Astrocyte (in vitro differentiated cells and primary cell): ENCODE results near the gene INSYN2B. TPM values are rescaled to one million over a fixed set of nuclear protein-coding genes. Genes with fewer than 3 reads are reported as not detected.
A peak's percentile ranks its signal among the peaks of the same experiment; 100 is the strongest.
"Not testable (repeated sequence)": the region's sequence is repeated elsewhere in the genome, so short reads cannot be mapped to it uniquely, and the experiment has no call there.

Experiments used
- DNase-seq: peaks from one replicate; pipeline ENCODE4 v3.0.0-alpha.2; 2010; ENCODE audit warnings: low read depth
- FAIRE-seq: peaks from 2 replicates; lab custom pipeline; 2011; peaks lifted over from hg19 to GRCh38; lab: Jason Lieb, UNC
- H2AFZ ChIP-seq: 2 replicates; pipeline ENCODE4 v1.6.0; 2012; ENCODE audit warnings: low read depth, low read length, inconsistent platforms
- H3K27ac ChIP-seq: 2 replicates; pipeline ENCODE4 v1.5.1; 2011; ENCODE audit warnings: low read depth, low read length, inconsistent platforms
- H3K27me3 ChIP-seq: 2 replicates; pipeline ENCODE4 v1.6.0; 2011; ENCODE audit warnings: low read length, inconsistent platforms; ENCODE audit not compliant: insufficient read depth
- H3K36me3 ChIP-seq: 2 replicates; pipeline ENCODE4 v1.5.1; 2011; ENCODE audit warnings: low read length, inconsistent platforms; ENCODE audit not compliant: insufficient read depth
- H3K4me1 ChIP-seq: 2 replicates; pipeline ENCODE4 v1.5.1; 2011; ENCODE audit warnings: low read length, inconsistent platforms; ENCODE audit not compliant: insufficient read depth
- H3K4me2 ChIP-seq: 2 replicates; pipeline ENCODE4 v1.6.0; 2012; ENCODE audit warnings: low read length, inconsistent platforms
- H3K4me3 ChIP-seq: 2 replicates; pipeline ENCODE4 v1.5.1; 2011; ENCODE audit warnings: low read depth, mild to moderate bottlenecking, low read length, inconsistent platforms; ENCODE audit not compliant: insufficient read depth
- H3K79me2 ChIP-seq: 2 replicates; pipeline ENCODE4 v1.6.0; 2012; ENCODE audit warnings: mild to moderate bottlenecking, low read length, inconsistent platforms; ENCODE audit not compliant: insufficient read depth
- H3K9ac ChIP-seq: 2 replicates; pipeline ENCODE4 v1.6.0; 2012; ENCODE audit warnings: mild to moderate bottlenecking, low read length, inconsistent platforms
- H3K9me3 ChIP-seq: 2 replicates; pipeline ENCODE4 v1.5.1; 2012; ENCODE audit warnings: low read depth, mild to moderate bottlenecking, low read length, inconsistent platforms; ENCODE audit not compliant: insufficient read depth
- H4K20me1 ChIP-seq: 2 replicates; pipeline ENCODE4 v1.6.0; 2012; ENCODE audit warnings: low read length, inconsistent platforms; ENCODE audit not compliant: insufficient read depth
- H3K27ac Mint-ChIP-seq: one replicate; pipeline ENCODE4 v1.8.0; 2021; ENCODE audit warnings: mild to moderate bottlenecking, mixed read lengths; ENCODE audit not compliant: unreplicated experiment
- H3K27me3 Mint-ChIP-seq: one replicate; pipeline ENCODE4 v1.8.0; 2021; ENCODE audit warnings: low read depth, mixed read lengths; ENCODE audit not compliant: unreplicated experiment
- H3K36me3 Mint-ChIP-seq: one replicate; pipeline ENCODE4 v1.8.0; 2021; ENCODE audit warnings: low read depth, mixed read lengths; ENCODE audit not compliant: unreplicated experiment
- H3K4me1 Mint-ChIP-seq: one replicate; pipeline ENCODE4 v1.8.0; 2021; ENCODE audit warnings: low read depth, mixed read lengths; ENCODE audit not compliant: unreplicated experiment
- H3K4me3 Mint-ChIP-seq: one replicate; pipeline ENCODE4 v1.8.0; 2021; ENCODE audit warnings: mild to moderate bottlenecking, moderate library complexity, mixed read lengths; ENCODE audit not compliant: unreplicated experiment
- H3K9me3 Mint-ChIP-seq: one replicate; pipeline ENCODE4 v1.8.0; 2021; ENCODE audit warnings: mild to moderate bottlenecking, mixed read lengths; ENCODE audit not compliant: unreplicated experiment
- CTCF ChIP-seq: IDR thresholded peaks from 2 replicates; pipeline ENCODE4 v1.5.1; 2011; ENCODE audit warnings: low read depth, mild to moderate bottlenecking, inconsistent platforms, low read length, moderate library complexity; ENCODE audit not compliant: insufficient read depth
- EZH2 ChIP-seq: IDR thresholded peaks from 2 replicates; pipeline ENCODE4 v1.6.1; 2012; ENCODE audit warnings: mild to moderate bottlenecking, low read length, inconsistent platforms; ENCODE audit not compliant: insufficient read depth
- total RNA-seq: library from RNA; stranded (reverse); gene quantifications from 2 replicates; pipeline ENCODE4 v1.2.1, GENCODE V29; 2021

Gene INSYN2B
- total RNA-seq, 1 donor from 2014 or later: 0.36 TPM

- H3K9me3 ChIP-seq: no peaks in the 10 kb centered on the region
- H3K27ac ChIP-seq: no peak overlapping the region
- Mint-ChIP-seq H3K36me3 (no peaks in the 10 kb centered on the region), H3K27me3 (peaks cover 6% of the 10 kb centered on the region), H3K27ac (no peak overlapping the region), H3K9me3 (peaks cover 4% of the 10 kb centered on the region), H3K4me3 (no peak overlapping the region), H3K4me1 (no peaks in the 10 kb centered on the region)
- H3K4me2 ChIP-seq: no peak overlapping the region
- no peak overlapping the region for H3K9ac ChIP-seq
- no peak overlapping the region for H2AFZ ChIP-seq
- FAIRE-seq (no peak), DNase-seq (no peak)
- H3K4me1 ChIP-seq: no peaks in the 10 kb centered on the region
- no peaks in the 10 kb centered on the region for H3K27me3 ChIP-seq
- TF ChIP-seq CTCF: no peak
- no peak for TF ChIP-seq EZH2
- no peak overlapping the region for H3K4me3 ChIP-seq
- H4K20me1 ChIP-seq: no peaks in the 10 kb centered on the region
- no peaks in the 10 kb centered on the region for H3K79me2 ChIP-seq
- no peaks in the 10 kb centered on the region for H3K36me3 ChIP-seq
Observed at GRCh38 chr5:169837686-169838085, 142.6 kb downstream of the INSYN2B start.

DNA sequence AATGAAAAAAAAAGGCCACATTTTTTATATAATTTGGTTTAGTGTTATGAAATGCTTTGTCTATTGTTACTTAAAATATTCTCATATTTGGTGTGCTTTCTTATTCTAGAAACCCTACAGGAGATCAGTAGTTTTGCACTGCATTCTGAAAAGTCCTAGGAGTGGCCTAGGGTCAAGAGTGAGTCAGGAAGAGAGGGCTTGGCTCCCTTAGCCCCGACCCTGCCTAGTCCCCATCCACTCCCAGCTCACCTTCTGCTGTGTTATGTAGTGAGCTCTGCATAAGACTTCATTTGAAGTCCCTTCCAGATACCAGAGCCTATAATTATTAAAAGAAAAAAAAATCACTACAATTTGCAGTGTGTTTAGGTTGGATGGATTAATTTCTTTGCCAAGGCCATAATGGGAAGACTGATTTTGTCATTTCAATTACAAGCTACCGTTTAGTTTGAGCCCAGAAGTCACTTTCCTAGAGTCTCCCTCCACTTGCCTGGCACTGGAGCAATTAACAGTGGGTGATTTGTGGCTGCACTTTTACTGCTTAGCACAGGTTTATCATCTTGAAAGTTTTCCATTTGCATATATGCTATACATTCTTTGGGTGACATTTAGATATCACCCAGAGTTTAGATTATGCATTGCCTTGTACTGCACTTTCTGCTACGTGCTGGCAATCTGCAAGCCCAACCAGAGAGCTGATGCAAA, 143.3 kb downstream of the INSYN2B start:
- H3K4me1 ChIP-seq: no peaks in the 10 kb centered on the region
- no peak overlapping the region for H3K27ac ChIP-seq
- peaks cover 6% of the 10 kb centered on the region for H3K27me3 Mint-ChIP-seq
- no peaks in the 10 kb centered on the region for H3K79me2 ChIP-seq
- H3K9me3 ChIP-seq: no peaks in the 10 kb centered on the region
- no peak overlapping the region for H3K4me3 Mint-ChIP-seq
- no peak overlapping the region for H3K27ac Mint-ChIP-seq
- no peaks in the 10 kb centered on the region for H3K27me3 ChIP-seq
- no peak for FAIRE-seq
- H3K4me3 ChIP-seq: no peak overlapping the region
- H2AFZ ChIP-seq: no peak overlapping the region
- DNase-seq: no peak
- no peaks in the 10 kb centered on the region for H3K36me3 Mint-ChIP-seq
- no peaks in the 10 kb centered on the region for H4K20me1 ChIP-seq
- peaks cover 4% of the 10 kb centered on the region for H3K9me3 Mint-ChIP-seq
- H3K36me3 ChIP-seq: no peaks in the 10 kb centered on the region
- H3K4me2 ChIP-seq: no peak overlapping the region
- no peak overlapping the region for H3K9ac ChIP-seq
- H3K4me1 Mint-ChIP-seq: no peaks in the 10 kb centered on the region
- no peak for TF ChIP-seq CTCF
- TF ChIP-seq EZH2: no peak

- H3K27ac ChIP-seq, FAIRE-seq, H3K4me1 ChIP-seq, H3K9ac ChIP-seq, H3K4me1 Mint-ChIP-seq, H3K36me3 ChIP-seq, DNase-seq, H3K79me2 ChIP-seq, H3K4me3 Mint-ChIP-seq, H3K4me3 ChIP-seq, H3K36me3 Mint-ChIP-seq, H3K27me3 ChIP-seq, H3K27ac Mint-ChIP-seq, H3K9me3 Mint-ChIP-seq, H2AFZ ChIP-seq, H3K27me3 Mint-ChIP-seq, H3K4me2 ChIP-seq, H4K20me1 ChIP-seq, H3K9me3 ChIP-seq: not testable (repeated sequence)
Observed at GRCh38 chr5:169834540-169834939, 145.8 kb downstream of the INSYN2B start.

DNA sequence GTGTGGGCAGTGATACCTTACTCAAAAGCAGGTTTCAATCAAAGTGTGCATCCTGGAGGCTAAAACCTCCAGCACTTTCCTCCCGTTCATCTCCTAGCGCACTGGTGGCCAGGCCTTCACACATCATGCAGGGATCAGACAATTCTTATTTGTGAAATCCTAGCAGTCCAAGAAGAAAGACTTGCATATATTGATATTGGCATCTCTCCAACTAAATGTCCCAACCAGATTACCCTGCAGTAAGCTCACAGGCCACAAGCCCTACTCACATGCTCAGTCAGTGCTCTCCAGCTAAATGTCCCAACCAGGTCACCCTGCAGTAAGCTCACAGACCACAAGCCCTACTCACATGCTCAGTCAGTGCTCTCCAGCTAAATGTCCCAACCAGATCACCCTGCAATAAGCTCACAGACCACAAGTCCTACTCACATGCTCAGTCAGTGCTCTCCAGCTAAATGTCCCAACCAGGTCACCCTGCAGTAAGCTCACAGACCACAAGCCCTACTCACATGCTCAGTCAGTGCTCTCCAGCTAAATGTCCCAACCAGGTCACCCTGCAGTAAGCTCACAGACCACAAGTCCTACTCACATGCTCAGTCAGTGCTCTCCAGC, 146.5 kb downstream of the INSYN2B start:
- not testable (repeated sequence) for H3K27me3 ChIP-seq, H3K4me3 ChIP-seq, H3K27me3 Mint-ChIP-seq, H2AFZ ChIP-seq, H3K27ac ChIP-seq, H3K36me3 ChIP-seq, H3K9me3 Mint-ChIP-seq, H3K27ac Mint-ChIP-seq, H3K4me2 ChIP-seq, H3K9ac ChIP-seq, H3K4me1 Mint-ChIP-seq, H3K9me3 ChIP-seq, H4K20me1 ChIP-seq, H3K4me3 Mint-ChIP-seq, H3K79me2 ChIP-seq, FAIRE-seq, H3K36me3 Mint-ChIP-seq, H3K4me1 ChIP-seq
- DNase-seq: peak; percentile 46
